ENCODE results near the gene PRKCA. TPM values are rescaled to one million over a fixed set of nuclear protein-coding genes. Genes with fewer than 3 reads are reported as not detected.

Gene PRKCA
- total RNA-seq, 1 experiment from 2014 or later, result 22.6 TPM

DNA sequence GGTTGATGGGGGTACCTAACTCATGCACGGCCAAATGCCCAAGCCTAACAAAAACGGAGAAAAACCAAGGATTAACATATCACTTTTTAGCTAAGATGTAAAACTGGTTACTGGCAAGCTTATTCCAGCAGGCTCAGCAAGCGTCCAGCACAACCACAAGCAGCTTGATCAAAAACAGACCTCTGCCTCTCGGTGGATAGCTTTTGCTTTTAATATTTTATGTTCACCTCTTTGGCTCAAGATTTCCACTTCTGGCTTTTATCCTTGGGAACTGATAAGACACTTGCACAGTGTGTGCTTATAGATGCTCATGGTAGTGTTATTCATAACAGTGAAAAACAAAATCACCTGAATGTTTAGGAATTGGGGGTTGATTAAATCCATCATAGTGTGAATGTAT, 325.6 kb downstream of the PRKCA start:
- H3K4me2 ChIP-seq (ENCODE audit: low read length), result no peak overlapping the region
- no peak overlapping the region for H3K27ac ChIP-seq (ENCODE audit: low read length)
- no TSS peak for BruUV-seq (replicated peaks)
- ChIA-PET POLR2A (ENCODE audit: unreplicated experiment) (no interaction called here), CTCF (no interaction called here)
- DNase-seq, result no peak
- H3K9me3 ChIP-seq (ENCODE audit: low read length), result no peaks in the 10 kb centered on the region
- H3K27me3 ChIP-seq (ENCODE audit: low read length), result no peaks in the 10 kb centered on the region
- no peak overlapping the region for H3K4me3 ChIP-seq (ENCODE audit: low read length)
- intact Hi-C loops (cut with micrococcal nuclease), result loop anchor here (5.0 kb wide), 1 partner anchor 326 kb away; the partner anchor contains the start of gene PRKCA
- peaks cover 3% of the 10 kb centered on the region; the same call in 1 of the 2 replicates for H3K4me1 ChIP-seq (ENCODE audit: insufficient read depth, low read length)
- no peaks in the 10 kb centered on the region for H3K79me2 ChIP-seq (ENCODE audit: low read length)
- no peak for ATAC-seq
- H3K9ac ChIP-seq (ENCODE audit: low read length), result no peak overlapping the region
- TF ChIP-seq EZH2 (IDR thresholded peaks at IDR 0.05; ENCODE audit: low read length, unreplicated experiment) (no peak), EZH2phosphoT487 (IDR thresholded peaks at IDR 0.05; ENCODE audit: borderline replicate concordance, low read length) (no peak)
- TF ChIP-seq, protein P1, sequence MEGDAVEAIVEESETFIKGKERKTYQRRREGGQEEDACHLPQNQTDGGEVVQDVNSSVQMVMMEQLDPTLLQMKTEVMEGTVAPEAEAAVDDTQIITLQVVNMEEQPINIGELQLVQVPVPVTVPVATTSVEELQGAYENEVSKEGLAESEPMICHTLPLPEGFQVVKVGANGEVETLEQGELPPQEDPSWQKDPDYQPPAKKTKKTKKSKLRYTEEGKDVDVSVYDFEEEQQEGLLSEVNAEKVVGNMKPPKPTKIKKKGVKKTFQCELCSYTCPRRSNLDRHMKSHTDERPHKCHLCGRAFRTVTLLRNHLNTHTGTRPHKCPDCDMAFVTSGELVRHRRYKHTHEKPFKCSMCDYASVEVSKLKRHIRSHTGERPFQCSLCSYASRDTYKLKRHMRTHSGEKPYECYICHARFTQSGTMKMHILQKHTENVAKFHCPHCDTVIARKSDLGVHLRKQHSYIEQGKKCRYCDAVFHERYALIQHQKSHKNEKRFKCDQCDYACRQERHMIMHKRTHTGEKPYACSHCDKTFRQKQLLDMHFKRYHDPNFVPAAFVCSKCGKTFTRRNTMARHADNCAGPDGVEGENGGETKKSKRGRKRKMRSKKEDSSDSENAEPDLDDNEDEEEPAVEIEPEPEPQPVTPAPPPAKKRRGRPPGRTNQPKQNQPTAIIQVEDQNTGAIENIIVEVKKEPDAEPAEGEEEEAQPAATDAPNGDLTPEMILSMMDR (conservative IDR thresholded peaks at IDR 0.05; ENCODE audit: low read depth, low read length), result no peak
- no peaks in the 10 kb centered on the region for H3K36me3 ChIP-seq (ENCODE audit: low read depth, low read length)
- H3F3A ChIP-seq (ENCODE audit: low read length, unreplicated experiment), result no peaks in the 10 kb centered on the region
- H2AFZ ChIP-seq (ENCODE audit: low read length), result no peak overlapping the region
- no peaks in the 10 kb centered on the region for H3K9me2 ChIP-seq (replicated peaks; ENCODE audit: low read length)
- no peaks in the 10 kb centered on the region for H4K20me1 ChIP-seq (ENCODE audit: low read length)

DNA sequence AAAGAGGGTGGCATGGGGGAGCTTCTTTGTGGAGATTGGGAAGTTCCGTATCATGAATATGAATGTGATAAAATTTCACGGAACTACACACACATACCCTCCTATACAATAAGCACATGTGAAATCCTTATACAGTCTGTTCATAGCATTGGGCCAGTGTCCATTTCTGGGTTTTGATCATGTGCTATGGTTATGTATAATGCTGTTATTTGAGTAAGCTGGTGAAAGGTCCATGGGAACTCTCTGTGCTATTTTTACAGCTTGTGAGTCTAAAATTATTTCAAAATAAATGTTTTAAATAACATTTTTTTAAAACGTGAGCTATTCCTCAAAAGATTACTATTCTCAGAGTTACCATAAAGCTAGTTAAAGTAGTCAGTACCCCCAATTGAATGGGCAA, 327.3 kb downstream of the PRKCA start:
- H4K20me1 ChIP-seq (ENCODE audit: low read length), result no peaks in the 10 kb centered on the region
- H3K4me2 ChIP-seq (ENCODE audit: low read length), result no peak overlapping the region
- no peak overlapping the region for H3K9ac ChIP-seq (ENCODE audit: low read length)
- no peaks in the 10 kb centered on the region for H3F3A ChIP-seq (ENCODE audit: low read length, unreplicated experiment)
- POLR2A ChIA-PET (ENCODE audit: unreplicated experiment), result interaction anchor here (0.6 kb wide), 1 partner anchor 63 kb away, joined by 7 read pairs; no protein-coding TSS in a partner anchor
- no peak for TF ChIP-seq EZH2phosphoT487 (IDR thresholded peaks at IDR 0.05; ENCODE audit: borderline replicate concordance, low read length)
- TF ChIP-seq, protein P1 (conservative IDR thresholded peaks at IDR 0.05; ENCODE audit: low read depth, low read length), result no peak
- no peak for TF ChIP-seq EZH2 (IDR thresholded peaks at IDR 0.05; ENCODE audit: low read length, unreplicated experiment)
- H2AFZ ChIP-seq (ENCODE audit: low read length), result no peak overlapping the region
- CTCF ChIA-PET, result no interaction called here
- no peak for DNase-seq
- H3K27me3 ChIP-seq (ENCODE audit: low read length), result no peaks in the 10 kb centered on the region
- ATAC-seq, result no peak
- H3K4me1 ChIP-seq (ENCODE audit: insufficient read depth, low read length), result peaks cover 3% of the 10 kb centered on the region; the same call in 1 of the 2 replicates
- no peaks in the 10 kb centered on the region for H3K79me2 ChIP-seq (ENCODE audit: low read length)
- no peak overlapping the region for H3K4me3 ChIP-seq (ENCODE audit: low read length)
- no peaks in the 10 kb centered on the region for H3K9me2 ChIP-seq (replicated peaks; ENCODE audit: low read length)
- H3K9me3 ChIP-seq (ENCODE audit: low read length), result no peaks in the 10 kb centered on the region
- no TSS peak for BruUV-seq (replicated peaks)
- H3K27ac ChIP-seq (ENCODE audit: low read length), result no peak overlapping the region
- intact Hi-C loops (cut with micrococcal nuclease), result loop anchor here (5.0 kb wide), 1 partner anchor 327 kb away; the partner anchor contains the start of gene PRKCA
- H3K36me3 ChIP-seq (ENCODE audit: low read depth, low read length), result no peaks in the 10 kb centered on the region

DNA sequence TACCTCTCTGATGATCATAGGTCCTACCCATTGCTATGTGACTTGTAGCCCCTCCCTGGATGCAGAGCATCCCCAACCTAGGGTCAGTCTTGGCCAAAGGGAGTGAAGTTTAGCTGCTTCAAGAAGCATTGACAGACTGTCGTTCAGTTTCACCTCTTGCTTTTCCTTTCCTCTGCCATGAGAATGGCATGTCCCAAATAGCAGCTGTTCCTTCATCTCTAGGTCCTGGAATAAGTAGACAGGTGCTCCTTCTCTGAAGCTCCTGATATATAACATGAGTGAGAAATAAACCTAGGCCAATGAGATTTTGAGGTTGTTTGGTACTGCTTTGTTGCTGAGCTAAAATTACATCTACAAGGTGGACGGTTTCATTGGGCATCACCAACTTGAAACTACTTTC, 328.0 kb downstream of the PRKCA start:
- Histone ChIP-seq H3K27me3 (ENCODE audit: low read length) (no peaks in the 10 kb centered on the region), H3K9me2 (replicated peaks; ENCODE audit: low read length) (no peaks in the 10 kb centered on the region), H4K20me1 (ENCODE audit: low read length) (no peaks in the 10 kb centered on the region), H2AFZ (ENCODE audit: low read length) (no peak overlapping the region), H3K9ac (ENCODE audit: low read length) (no peak overlapping the region), H3K9me3 (ENCODE audit: low read length) (no peaks in the 10 kb centered on the region), H3K36me3 (ENCODE audit: low read depth, low read length) (no peaks in the 10 kb centered on the region), H3K4me2 (ENCODE audit: low read length) (no peak overlapping the region), H3K79me2 (ENCODE audit: low read length) (no peaks in the 10 kb centered on the region), H3K4me3 (ENCODE audit: low read length) (no peak overlapping the region), H3F3A (ENCODE audit: low read length, unreplicated experiment) (no peaks in the 10 kb centered on the region), H3K4me1 (ENCODE audit: insufficient read depth, low read length) (peaks cover 3% of the 10 kb centered on the region; the same call in 1 of the 2 replicates), H3K27ac (ENCODE audit: low read length) (no peak overlapping the region)
- no TSS peak for BruUV-seq (replicated peaks)
- no peak for ATAC-seq
- POLR2A ChIA-PET (ENCODE audit: unreplicated experiment), result interaction anchor here (0.6 kb wide), 1 partner anchor 64 kb away, joined by 7 read pairs; no protein-coding TSS in a partner anchor
- TF ChIP-seq, protein P1 (conservative IDR thresholded peaks at IDR 0.05; ENCODE audit: low read depth, low read length), result no peak
- DNase-seq, result no peak
- CTCF ChIA-PET, result no interaction called here
- intact Hi-C loops (cut with micrococcal nuclease), result no loop called here
